ENCODE data around the gene SLC10A6. TPM values are rescaled to one million over a fixed set of nuclear protein-coding genes. Genes with fewer than 3 reads are reported as not detected.

Gene SLC10A6
- total RNA-seq, 1 experiment from 2014 or later = not detected

GRCh38 chr4:86809809-86810208 is 39.4 kb downstream of the SLC10A6 start:
- POLR2A ChIA-PET = no interaction called here
- no peaks in the 10 kb centered on the region for H3K9me3 Mint-ChIP-seq (ENCODE audit: unreplicated experiment)
- TF ChIP-seq, protein P1, sequence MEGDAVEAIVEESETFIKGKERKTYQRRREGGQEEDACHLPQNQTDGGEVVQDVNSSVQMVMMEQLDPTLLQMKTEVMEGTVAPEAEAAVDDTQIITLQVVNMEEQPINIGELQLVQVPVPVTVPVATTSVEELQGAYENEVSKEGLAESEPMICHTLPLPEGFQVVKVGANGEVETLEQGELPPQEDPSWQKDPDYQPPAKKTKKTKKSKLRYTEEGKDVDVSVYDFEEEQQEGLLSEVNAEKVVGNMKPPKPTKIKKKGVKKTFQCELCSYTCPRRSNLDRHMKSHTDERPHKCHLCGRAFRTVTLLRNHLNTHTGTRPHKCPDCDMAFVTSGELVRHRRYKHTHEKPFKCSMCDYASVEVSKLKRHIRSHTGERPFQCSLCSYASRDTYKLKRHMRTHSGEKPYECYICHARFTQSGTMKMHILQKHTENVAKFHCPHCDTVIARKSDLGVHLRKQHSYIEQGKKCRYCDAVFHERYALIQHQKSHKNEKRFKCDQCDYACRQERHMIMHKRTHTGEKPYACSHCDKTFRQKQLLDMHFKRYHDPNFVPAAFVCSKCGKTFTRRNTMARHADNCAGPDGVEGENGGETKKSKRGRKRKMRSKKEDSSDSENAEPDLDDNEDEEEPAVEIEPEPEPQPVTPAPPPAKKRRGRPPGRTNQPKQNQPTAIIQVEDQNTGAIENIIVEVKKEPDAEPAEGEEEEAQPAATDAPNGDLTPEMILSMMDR (IDR thresholded peaks at IDR 0.05; ENCODE audit: unreplicated experiment) = no peak
- intact Hi-C loops (cut with micrococcal nuclease) = loop anchor here (10.0 kb wide), 1 partner anchor 85 kb away; the partner anchor contains the start of gene C4orf36
- H3K27ac Mint-ChIP-seq (ENCODE audit: low read depth, unreplicated experiment) = no peak overlapping the region
- no peak for DNase-seq (ENCODE audit: unreplicated experiment)
- no peaks in the 10 kb centered on the region for H3K4me1 Mint-ChIP-seq (ENCODE audit: insufficient read depth, unreplicated experiment)
- H3K4me3 Mint-ChIP-seq (ENCODE audit: unreplicated experiment) = no peak overlapping the region
- H3K27me3 Mint-ChIP-seq (ENCODE audit: insufficient read depth, unreplicated experiment) = no peaks in the 10 kb centered on the region
- CTCF ChIA-PET = interaction anchor here (1.2 kb wide), 1 partner anchor 310 kb away, joined by 3 read pairs; no protein-coding TSS in a partner anchor
- H3K36me3 Mint-ChIP-seq (ENCODE audit: insufficient read depth, unreplicated experiment) = peaks cover 68% of the 10 kb centered on the region
- BruUV-seq (replicated peaks) = no TSS peak

DNA sequence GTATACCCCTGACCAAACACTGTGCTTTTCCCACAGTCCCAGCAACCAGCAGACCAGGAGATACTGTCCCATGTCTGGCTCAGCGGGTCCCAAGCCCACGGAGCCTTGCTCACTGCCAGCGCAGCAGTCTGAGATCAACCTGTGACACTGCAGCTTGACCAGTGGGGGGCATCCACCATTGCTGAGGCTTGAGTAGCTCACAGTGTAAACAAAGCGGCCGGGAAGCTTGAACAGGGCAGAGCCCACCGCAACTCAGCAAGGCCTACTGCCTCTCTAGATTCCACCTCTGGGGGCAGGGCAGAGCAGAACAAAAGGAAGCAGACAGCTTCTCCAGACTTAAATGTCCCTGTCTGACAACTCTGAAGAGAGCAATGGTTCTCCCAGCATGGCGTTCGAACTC is 58.1 kb downstream of the SLC10A6 start:
- Mint-ChIP-seq H3K36me3 (ENCODE audit: insufficient read depth, unreplicated experiment) (peaks cover 38% of the 10 kb centered on the region), H3K9me3 (ENCODE audit: unreplicated experiment) (no peaks in the 10 kb centered on the region), H3K27me3 (ENCODE audit: insufficient read depth, unreplicated experiment) (no peaks in the 10 kb centered on the region), H3K4me3 (ENCODE audit: unreplicated experiment) (no peak overlapping the region), H3K27ac (ENCODE audit: low read depth, unreplicated experiment) (no peak overlapping the region), H3K4me1 (ENCODE audit: insufficient read depth, unreplicated experiment) (no peaks in the 10 kb centered on the region)
- TF ChIP-seq, protein P1 (IDR thresholded peaks at IDR 0.05; ENCODE audit: unreplicated experiment) = no peak
- no peak for DNase-seq (ENCODE audit: unreplicated experiment)
- BruUV-seq (replicated peaks) = no TSS peak
- ChIA-PET CTCF (no interaction called here), POLR2A (no interaction called here)
- intact Hi-C loops (cut with micrococcal nuclease) = no loop called here

DNA sequence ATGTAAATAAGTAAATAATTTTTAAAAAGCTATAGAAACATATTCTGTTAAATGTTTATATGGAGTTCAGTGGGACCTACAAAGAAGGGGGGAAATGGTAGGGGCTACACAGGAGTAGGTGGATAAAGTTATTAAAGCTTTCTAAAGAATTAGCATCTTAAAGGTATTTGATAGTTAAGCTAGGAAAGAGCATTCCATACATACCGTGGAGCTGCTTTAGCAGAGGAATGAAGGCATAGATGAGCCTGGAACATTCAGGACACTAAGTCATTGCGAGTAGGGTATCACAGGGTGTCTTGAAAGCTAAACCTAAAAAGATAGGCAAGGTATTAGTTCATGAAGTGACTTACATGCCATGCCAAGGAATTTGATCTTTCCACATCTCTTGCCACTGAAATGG is 60.4 kb downstream of the SLC10A6 start:
- BruUV-seq (replicated peaks) = no TSS peak
- CTCF ChIA-PET = interaction anchor here (1.0 to 1.8 kb wide), 4 partner anchors 14 to 292 kb away, joined by 3 to 11 read pairs (median 4); no protein-coding TSS in a partner anchor
- no peak for DNase-seq (ENCODE audit: unreplicated experiment)
- Mint-ChIP-seq H3K4me3 (ENCODE audit: unreplicated experiment) (no peak overlapping the region), H3K27me3 (ENCODE audit: insufficient read depth, unreplicated experiment) (no peaks in the 10 kb centered on the region), H3K9me3 (ENCODE audit: unreplicated experiment) (no peaks in the 10 kb centered on the region), H3K36me3 (ENCODE audit: insufficient read depth, unreplicated experiment) (peaks cover 38% of the 10 kb centered on the region), H3K27ac (ENCODE audit: low read depth, unreplicated experiment) (no peak overlapping the region), H3K4me1 (ENCODE audit: insufficient read depth, unreplicated experiment) (no peaks in the 10 kb centered on the region)
- intact Hi-C loops (cut with micrococcal nuclease) = no loop called here
- POLR2A ChIA-PET = interaction anchor here (0.5 to 0.9 kb wide), 3 partner anchors 28 to 104 kb away, joined by 3 read pairs; no protein-coding TSS in a partner anchor
- TF ChIP-seq, protein P1 (IDR thresholded peaks at IDR 0.05; ENCODE audit: unreplicated experiment) = no peak

DNA sequence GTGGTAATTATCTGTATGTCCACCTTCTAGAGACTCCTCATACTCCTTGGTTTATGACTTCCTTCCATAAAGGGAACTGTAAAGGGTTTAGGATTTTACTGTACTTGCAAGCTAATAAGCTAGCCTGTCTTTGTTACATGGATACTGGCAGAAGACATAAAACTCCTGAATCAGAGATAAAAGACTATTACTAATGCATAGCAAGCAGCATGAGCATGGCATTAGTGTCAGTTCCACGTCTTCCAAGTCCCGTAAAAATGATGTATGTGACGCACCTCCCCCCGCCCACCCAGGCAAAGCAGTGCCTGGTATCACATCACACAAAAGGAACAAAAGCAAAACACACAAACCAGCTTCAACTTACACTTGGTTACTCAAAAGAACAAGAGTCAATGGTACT is 71.0 kb downstream of the SLC10A6 start:
- Mint-ChIP-seq H3K9me3 (ENCODE audit: unreplicated experiment) (no peaks in the 10 kb centered on the region), H3K4me1 (ENCODE audit: insufficient read depth, unreplicated experiment) (no peaks in the 10 kb centered on the region), H3K27ac (ENCODE audit: low read depth, unreplicated experiment) (no peak overlapping the region), H3K36me3 (ENCODE audit: insufficient read depth, unreplicated experiment) (peaks cover 22% of the 10 kb centered on the region), H3K27me3 (ENCODE audit: insufficient read depth, unreplicated experiment) (no peaks in the 10 kb centered on the region), H3K4me3 (ENCODE audit: unreplicated experiment) (no peak overlapping the region)
- ChIA-PET POLR2A (interaction anchor here (0.7 kb wide), 1 partner anchor 171 kb away, joined by 3 read pairs; no protein-coding TSS in a partner anchor), CTCF (interaction anchor here (0.9 kb wide), 1 partner anchor 30 kb away, joined by 4 read pairs; no protein-coding TSS in a partner anchor)
- intact Hi-C loops (cut with micrococcal nuclease) = no loop called here
- TF ChIP-seq, protein P1 (IDR thresholded peaks at IDR 0.05; ENCODE audit: unreplicated experiment) = no peak
- no peak for DNase-seq (ENCODE audit: unreplicated experiment)
- no TSS peak for BruUV-seq (replicated peaks)
